Kidney epithelial cell (primary cell): ENCODE results near the gene MDN1. TPM values are rescaled to one million over a fixed set of nuclear protein-coding genes. Genes with fewer than 3 reads are reported as not detected.

Experiments
- DNase-seq: peaks from one replicate; pipeline ENCODE4 v3.0.0-alpha.2; 2010; ENCODE audit warnings: low read depth
- H3K27me3 ChIP-seq: 2 replicates; pipeline ENCODE4 v1.6.0; 2011; ENCODE audit warnings: low read length; ENCODE audit not compliant: control insufficient read depth, insufficient read depth
- H3K36me3 ChIP-seq: 2 replicates; pipeline ENCODE4 v1.5.1; 2011; ENCODE audit warnings: low read length; ENCODE audit not compliant: control insufficient read depth, insufficient read depth
- H3K4me3 ChIP-seq: 2 replicates; pipeline ENCODE4 v1.5.1; 2011; ENCODE audit warnings: low read depth, mild to moderate bottlenecking, control low read depth, low read length
- CTCF ChIP-seq: IDR thresholded peaks from 2 replicates; pipeline ENCODE4 v1.5.1; 2011; ENCODE audit warnings: mild to moderate bottlenecking, moderate library complexity, low read length, control low read depth, inconsistent platforms; ENCODE audit not compliant: insufficient read depth, poor library complexity, severe bottlenecking
- total RNA-seq: library from RNA; depleted of rRNA; stranded (reverse); fragments of >200 nt; gene quantifications from 2 replicates; pipeline ENCODE4 v1.2.3, GENCODE V29; 2015

The MDN1 gene
- total RNA-seq, 1 donor from 2014 or later, result 28.6 TPM

- no peak for DNase-seq
- H3K27me3 ChIP-seq, result no peaks in the 10 kb centered on the region
- no peak overlapping the region for H3K4me3 ChIP-seq
- TF ChIP-seq CTCF, result no peak
- H3K36me3 ChIP-seq, result no peaks in the 10 kb centered on the region
These were observed 111.3 kb downstream of the MDN1 start for GRCh38 chr6:89708316-89708715.

- no peaks in the 10 kb centered on the region for H3K27me3 ChIP-seq
- TF ChIP-seq CTCF, result no peak
- H3K36me3 ChIP-seq, result no peaks in the 10 kb centered on the region
- DNase-seq, result no peak
- no peak overlapping the region for H3K4me3 ChIP-seq
These were observed 111.8 kb downstream of the MDN1 start for GRCh38 chr6:89707766-89708165.

DNA sequence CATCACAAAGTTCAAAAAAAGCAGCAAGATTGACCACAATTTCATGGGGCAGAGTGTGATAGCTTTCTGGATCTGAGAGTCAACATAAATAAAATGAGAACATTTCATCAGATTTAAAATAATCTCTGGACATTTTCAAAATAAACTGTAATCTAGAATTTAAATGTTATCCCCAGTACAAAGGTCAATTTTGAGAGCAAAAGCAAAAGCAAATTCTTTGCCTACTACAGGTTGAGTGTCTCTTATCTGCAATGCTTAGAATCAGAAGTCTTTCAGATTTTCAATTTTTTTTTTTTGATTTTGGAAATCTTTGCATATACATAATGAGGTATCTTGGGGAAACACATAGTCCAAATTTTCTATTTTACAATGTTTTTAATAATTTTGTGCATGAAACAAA, 113.5 kb downstream of the MDN1 start:
- no peak for TF ChIP-seq CTCF
- Histone ChIP-seq H3K27me3 (no peaks in the 10 kb centered on the region), H3K4me3 (no peak overlapping the region), H3K36me3 (no peaks in the 10 kb centered on the region)
- DNase-seq, result no peak

- no peak for TF ChIP-seq CTCF
- no peak for DNase-seq
- Histone ChIP-seq H3K36me3 (no peaks in the 10 kb centered on the region), H3K4me3 (no peak overlapping the region), H3K27me3 (no peaks in the 10 kb centered on the region)
These were observed 116.3 kb downstream of the MDN1 start for GRCh38 chr6:89703292-89703691.

DNA sequence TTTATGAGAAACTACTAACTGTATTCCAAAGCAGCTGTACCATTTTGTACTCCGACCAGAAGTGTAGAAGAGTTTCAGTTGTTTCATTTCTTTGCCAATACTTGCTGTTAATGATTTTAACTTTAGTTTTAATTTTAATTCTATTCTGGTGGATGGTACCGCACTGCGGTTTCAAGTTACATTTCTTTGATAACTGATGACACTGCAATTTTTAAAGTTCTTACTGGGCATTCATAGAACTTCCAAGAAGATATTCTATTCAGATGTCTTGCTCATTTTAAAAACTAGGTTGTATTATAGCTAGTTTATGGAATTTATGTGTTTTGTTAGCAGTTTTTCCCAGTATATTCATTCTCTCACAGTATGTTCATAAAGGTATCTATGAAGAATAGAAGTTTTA, 117.2 kb downstream of the MDN1 start:
- DNase-seq, result no peak
- H3K36me3 ChIP-seq, result no peaks in the 10 kb centered on the region
- H3K27me3 ChIP-seq, result no peaks in the 10 kb centered on the region
- no peak for TF ChIP-seq CTCF
- no peak overlapping the region for H3K4me3 ChIP-seq

DNA sequence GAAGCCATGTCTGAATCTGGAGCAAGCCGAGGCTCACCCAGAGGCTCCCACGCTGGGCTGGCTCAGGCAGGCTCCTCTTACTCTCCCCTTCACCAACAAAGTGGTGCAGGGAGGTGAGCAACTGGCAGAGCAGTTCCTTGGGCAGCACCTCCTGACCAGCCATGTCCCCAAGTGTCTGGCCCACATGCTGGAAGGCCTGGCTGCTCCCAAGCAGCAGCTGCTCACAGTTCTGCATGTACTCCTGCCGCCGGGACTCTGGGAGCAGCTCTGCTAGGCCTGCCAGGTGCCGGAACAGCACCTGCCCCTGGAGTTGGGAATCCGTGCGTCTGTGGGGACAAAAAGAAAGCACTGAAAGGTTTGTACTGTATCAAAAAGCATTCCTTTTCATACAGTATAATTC, 123.9 kb downstream of the MDN1 start:
- DNase-seq, result no peak
- H3K4me3 ChIP-seq, result no peak overlapping the region
- H3K36me3 ChIP-seq, result peaks cover 2% of the 10 kb centered on the region
- no peak for TF ChIP-seq CTCF
- no peaks in the 10 kb centered on the region for H3K27me3 ChIP-seq
